SK-N-SH treated with all-trans-retinoic acid at 6 μM for 48 hours (cell line): ENCODE results near the gene HSFX1.

Experiments
- CSRNP3 ChIP-seq: fragments of 250-450 bp; sonication (Bioruptor Pico); IDR thresholded peaks from 2 replicates; pipeline ENCODE4 v1.5.1; 2021; ENCODE audit warnings: mild to moderate bottlenecking, moderate library complexity
- PATZ1 ChIP-seq: fragments of 250-450 bp; sonication (Bioruptor Pico); IDR thresholded peaks from 2 replicates; pipeline ENCODE4 v1.8.0; 2020; ENCODE audit warnings: mild to moderate bottlenecking, moderate library complexity, borderline replicate concordance
- PPARA ChIP-seq: fragments of 250-450 bp; sonication (Bioruptor Pico); IDR thresholded peaks from 2 replicates; pipeline ENCODE4 v1.5.0; 2020; ENCODE audit warnings: mild to moderate bottlenecking, borderline replicate concordance
- TOX ChIP-seq: fragments of 250-450 bp; sonication (Bioruptor Pico); IDR thresholded peaks from 2 replicates; pipeline ENCODE4 v1.8.0; 2021; ENCODE audit warnings: mild to moderate bottlenecking, moderate library complexity, borderline replicate concordance
- ZNF565 ChIP-seq: fragments of 450-650 bp; formaldehyde crosslinking; conservative IDR thresholded peaks from 2 replicates; pipeline ENCODE4 v1.5.0; 2020; ENCODE audit warnings: low read depth, mild to moderate bottlenecking, moderate library complexity
- ZNF8 ChIP-seq: fragments of 450-650 bp; formaldehyde crosslinking; IDR thresholded peaks from 2 replicates; pipeline ENCODE4 v1.5.0; 2020; ENCODE audit warnings: mild to moderate bottlenecking, moderate library complexity
- TF ChIP-seq, protein P1 (sequence below): fragments of 250-450 bp; sonication (Bioruptor Pico); IDR thresholded peaks from 2 replicates; pipeline ENCODE4 v1.5.1; 2020; ENCODE audit warnings: low read depth, mild to moderate bottlenecking, moderate library complexity

DNA sequence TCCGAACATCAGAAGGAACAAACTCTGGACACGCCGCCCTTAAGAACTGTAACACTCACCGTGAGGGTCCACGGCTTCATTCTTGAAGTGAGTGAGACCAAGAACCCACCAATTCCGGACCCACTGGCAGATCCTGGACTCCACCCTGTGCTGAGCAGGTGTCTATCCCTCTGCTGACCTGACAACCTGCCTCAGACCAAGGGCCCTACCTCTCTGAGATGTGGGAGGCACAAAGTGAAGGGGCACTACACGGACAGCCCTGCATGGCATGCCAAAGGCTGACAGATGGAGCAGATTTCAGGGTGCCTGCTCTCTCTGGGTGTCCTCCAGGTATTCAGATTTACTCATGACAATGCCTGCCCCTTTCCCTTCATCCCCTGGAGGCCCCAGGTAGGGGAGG lies 14.0 kb upstream of the HSFX1 start:
- TF ChIP-seq ZNF565 (CRISPR knock-in tag) (no peak), ZNF8 (CRISPR knock-in tag) (no peak), CSRNP3 (CRISPR knock-in tag) (no peak), PATZ1 (CRISPR knock-in tag) (no peak), TOX (CRISPR knock-in tag) (no peak), PPARA (no peak)
- TF ChIP-seq, protein P1, sequence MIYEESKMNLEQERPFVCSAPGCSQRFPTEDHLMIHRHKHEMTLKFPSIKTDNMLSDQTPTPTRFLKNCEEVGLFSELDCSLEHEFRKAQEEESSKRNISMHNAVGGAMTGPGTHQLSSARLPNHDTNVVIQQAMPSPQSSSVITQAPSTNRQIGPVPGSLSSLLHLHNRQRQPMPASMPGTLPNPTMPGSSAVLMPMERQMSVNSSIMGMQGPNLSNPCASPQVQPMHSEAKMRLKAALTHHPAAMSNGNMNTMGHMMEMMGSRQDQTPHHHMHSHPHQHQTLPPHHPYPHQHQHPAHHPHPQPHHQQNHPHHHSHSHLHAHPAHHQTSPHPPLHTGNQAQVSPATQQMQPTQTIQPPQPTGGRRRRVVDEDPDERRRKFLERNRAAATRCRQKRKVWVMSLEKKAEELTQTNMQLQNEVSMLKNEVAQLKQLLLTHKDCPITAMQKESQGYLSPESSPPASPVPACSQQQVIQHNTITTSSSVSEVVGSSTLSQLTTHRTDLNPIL (CRISPR knock-in tag): no peak
